Measurements from ENCODE around the gene ZNF511.

Gene ZNF511

GRCh38 chr10:133332936-133333699, 24.4 kb downstream of the ZNF511 start:
- H3K27ac ChIP-seq (ENCODE audit: low read depth, low read length): no peak overlapping the region
- no peak overlapping the region for H3K9ac ChIP-seq (ENCODE audit: low read length)
- peaks cover 50 to 83% of the 10 kb centered on the region in 2 donors for H3K27me3 ChIP-seq (ENCODE audit: control insufficient read depth in 1 of 2, insufficient read depth in 2 of 2, low read length in 2 of 2)
- peaks cover 13% of the 10 kb centered on the region for H3K4me1 ChIP-seq (ENCODE audit: insufficient read depth, low read length)
- H3K4me3 ChIP-seq (ENCODE audit: low read depth in 1 of 2, low read length in 2 of 2): no peak overlapping the region
- H3K9me3 ChIP-seq (ENCODE audit: low read length): no peaks in the 10 kb centered on the region
- H3K36me3 ChIP-seq (ENCODE audit: insufficient read depth, low read length): no peaks in the 10 kb centered on the region

DNA sequence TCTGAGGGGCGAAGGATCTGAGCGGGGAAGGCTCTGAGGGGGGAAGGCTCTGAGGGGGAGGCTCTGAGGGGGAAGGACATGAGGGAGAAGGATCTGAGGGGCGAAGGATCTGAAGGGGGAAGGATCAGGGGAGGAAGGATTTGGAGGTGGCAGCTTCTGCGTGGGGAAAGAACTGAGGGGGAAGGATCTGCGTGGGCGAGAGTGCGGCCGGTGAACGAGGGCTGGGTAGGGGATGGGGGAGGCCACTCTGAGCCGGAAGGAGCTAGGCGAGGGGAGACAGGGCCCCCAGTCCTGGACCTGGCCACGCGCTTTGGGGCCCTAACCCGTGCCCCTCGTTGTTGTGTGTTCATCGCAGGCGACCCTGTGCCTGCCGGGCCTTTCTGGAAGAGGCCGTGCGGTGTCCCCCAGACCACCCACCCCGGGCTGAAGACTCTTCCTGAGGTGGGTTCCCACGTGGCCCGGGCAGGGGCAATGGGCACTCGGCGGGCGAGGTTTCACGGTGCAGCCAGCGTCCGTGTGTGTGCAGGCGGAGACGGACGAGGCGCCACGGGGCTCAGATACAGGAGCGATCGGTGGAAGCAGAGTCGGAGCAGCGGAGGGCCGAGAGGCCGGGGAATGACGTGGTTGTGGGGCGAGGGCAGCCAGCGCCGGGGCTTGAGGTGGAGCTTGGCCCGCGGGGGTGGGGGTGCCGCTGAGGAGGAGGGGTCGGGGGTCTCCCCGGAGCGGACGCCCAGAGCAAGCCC, 26.0 kb downstream of the ZNF511 start:
- H3K4me3 ChIP-seq (ENCODE audit: low read depth in 1 of 2, low read length in 2 of 2): peak overlapping the region in 1 of 2 donors; percentile 32
- no peak overlapping the region for H3K9ac ChIP-seq (ENCODE audit: low read length)
- H3K27me3 ChIP-seq (ENCODE audit: control insufficient read depth in 1 of 2, insufficient read depth in 2 of 2, low read length in 2 of 2): peaks cover 51 to 76% of the 10 kb centered on the region in 2 donors
- H3K27ac ChIP-seq (ENCODE audit: low read depth, low read length): no peak overlapping the region
- no peaks in the 10 kb centered on the region for H3K9me3 ChIP-seq (ENCODE audit: low read length)
- peaks cover 10% of the 10 kb centered on the region for H3K4me1 ChIP-seq (ENCODE audit: insufficient read depth, low read length)
- no peaks in the 10 kb centered on the region for H3K36me3 ChIP-seq (ENCODE audit: insufficient read depth, low read length)

DNA sequence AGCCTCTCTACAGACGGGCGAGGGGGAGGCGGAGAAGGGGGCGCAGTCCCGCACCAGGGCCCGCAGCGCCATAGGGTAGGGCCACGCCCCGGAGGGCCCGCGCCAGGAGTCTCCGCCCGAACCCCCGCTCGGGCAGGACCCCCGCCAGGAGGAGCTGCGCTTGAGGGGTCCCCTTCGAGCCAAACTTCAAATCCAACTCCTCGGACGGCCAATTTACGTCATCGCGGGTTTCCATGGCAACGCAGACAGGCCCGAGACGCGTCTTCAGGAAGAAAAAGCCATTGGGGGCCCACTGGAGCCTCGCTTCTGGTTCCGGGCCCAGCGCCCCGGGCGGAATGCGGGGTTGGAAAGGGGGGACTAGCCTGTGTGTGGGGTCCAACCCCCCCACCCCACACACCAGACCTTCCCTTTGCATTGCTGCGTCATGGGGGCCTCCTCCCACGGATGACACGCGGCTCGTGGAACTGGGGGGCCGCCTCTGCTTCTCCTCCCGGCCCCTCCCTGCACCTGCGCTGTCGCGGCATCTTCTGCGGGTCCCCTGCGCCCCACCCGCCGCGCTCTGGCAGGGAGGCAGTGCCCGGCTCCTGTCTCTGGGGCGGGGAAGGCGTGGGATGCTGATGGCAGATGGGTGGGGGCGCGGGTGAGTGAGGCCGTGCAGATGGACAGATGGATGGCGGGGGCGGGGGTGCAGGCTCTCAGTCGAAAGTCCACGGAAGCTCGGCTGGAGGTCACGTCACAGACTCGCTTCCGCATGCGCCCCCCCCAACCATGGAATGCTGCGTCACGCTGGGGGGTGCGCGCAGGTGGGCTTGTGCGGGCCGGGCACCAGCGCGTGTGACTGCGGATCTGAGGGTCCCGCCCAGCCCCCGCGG, 26.8 kb downstream of the ZNF511 start:
- Histone ChIP-seq H3K4me3 (ENCODE audit: low read depth in 1 of 2, low read length in 2 of 2) (peak overlapping the region in 1 of 2 donors; percentile 32), H3K27me3 (ENCODE audit: control insufficient read depth in 1 of 2, insufficient read depth in 2 of 2, low read length in 2 of 2) (peaks cover 52 to 77% of the 10 kb centered on the region in 2 donors), H3K9ac (ENCODE audit: low read length) (no peak overlapping the region)

GRCh38 chr10:133336118-133336576, 27.4 kb downstream of the ZNF511 start:
- H3K36me3 ChIP-seq (ENCODE audit: insufficient read depth, low read length): no peaks in the 10 kb centered on the region
- no peak overlapping the region for H3K27ac ChIP-seq (ENCODE audit: low read depth, low read length)
- H3K27me3 ChIP-seq (ENCODE audit: control insufficient read depth in 1 of 2, insufficient read depth in 2 of 2, low read length in 2 of 2): peaks cover 48 to 73% of the 10 kb centered on the region in 2 donors
- H3K4me3 ChIP-seq (ENCODE audit: low read depth in 1 of 2, low read length in 2 of 2): no peak overlapping the region
- peaks cover 7% of the 10 kb centered on the region for H3K4me1 ChIP-seq (ENCODE audit: insufficient read depth, low read length)
- H3K9me3 ChIP-seq (ENCODE audit: low read length): no peaks in the 10 kb centered on the region
- H3K9ac ChIP-seq (ENCODE audit: low read length): no peak overlapping the region

More for the DNA sequence above, 26.8 kb downstream of the ZNF511 start:
- H3K27ac ChIP-seq (ENCODE audit: low read depth, low read length): no peak overlapping the region
- no peaks in the 10 kb centered on the region for H3K9me3 ChIP-seq (ENCODE audit: low read length)
- peaks cover 7% of the 10 kb centered on the region for H3K4me1 ChIP-seq (ENCODE audit: insufficient read depth, low read length)
- H3K36me3 ChIP-seq (ENCODE audit: insufficient read depth, low read length): no peaks in the 10 kb centered on the region

GRCh38 chr10:133336577-133337369, 28.1 kb downstream of the ZNF511 start, which contains the start of gene CALY:
Gene CALY (minus strand): TSS chr10:133336896. CDS start chr10:133328989, 7,907 bp downstream.
- Histone ChIP-seq H3K9me3 (ENCODE audit: low read length) (no peaks in the 10 kb centered on the region), H3K27ac (ENCODE audit: low read depth, low read length) (no peak within 1 kb of the TSS), H3K9ac (ENCODE audit: low read length) (no peak within 1 kb of the TSS), H3K27me3 (ENCODE audit: control insufficient read depth in 1 of 2, insufficient read depth in 2 of 2, low read length in 2 of 2) (peaks cover 47 to 66% of the 10 kb centered on the region in 2 donors), H3K36me3 (ENCODE audit: insufficient read depth, low read length) (no peaks in the 10 kb centered on the region), H3K4me3 (ENCODE audit: low read depth in 1 of 2, low read length in 2 of 2) (peak within 1 kb of the TSS in 1 of 2 donors; percentile 32), H3K4me1 (ENCODE audit: insufficient read depth, low read length) (peaks cover 7% of the 10 kb centered on the region)

- Histone ChIP-seq H3K9me3 (ENCODE audit: low read length) (no peaks in the 10 kb centered on the region), H3K4me3 (ENCODE audit: low read depth in 1 of 2, low read length in 2 of 2) (no peak overlapping the region), H3K36me3 (ENCODE audit: insufficient read depth, low read length) (no peaks in the 10 kb centered on the region), H3K4me1 (ENCODE audit: insufficient read depth, low read length) (peaks cover 7% of the 10 kb centered on the region), H3K9ac (ENCODE audit: low read length) (no peak overlapping the region), H3K27me3 (ENCODE audit: control insufficient read depth in 1 of 2, insufficient read depth in 2 of 2, low read length in 2 of 2) (peaks cover 44 to 61% of the 10 kb centered on the region in 2 donors), H3K27ac (ENCODE audit: low read depth, low read length) (no peak overlapping the region)
These were observed 28.6 kb downstream of the ZNF511 start for GRCh38 chr10:133337370-133337725.

GRCh38 chr10:133338080-133339071, 29.7 kb downstream of the ZNF511 start:
- Histone ChIP-seq H3K4me3 (ENCODE audit: low read depth in 1 of 2, low read length in 2 of 2) (no peak overlapping the region), H3K4me1 (ENCODE audit: insufficient read depth, low read length) (peaks cover 7% of the 10 kb centered on the region), H3K36me3 (ENCODE audit: insufficient read depth, low read length) (no peaks in the 10 kb centered on the region), H3K9ac (ENCODE audit: low read length) (no peak overlapping the region), H3K9me3 (ENCODE audit: low read length) (no peaks in the 10 kb centered on the region), H3K27ac (ENCODE audit: low read depth, low read length) (no peak overlapping the region), H3K27me3 (ENCODE audit: control insufficient read depth in 1 of 2, insufficient read depth in 2 of 2, low read length in 2 of 2) (peaks cover 38 to 58% of the 10 kb centered on the region in 2 donors)

DNA sequence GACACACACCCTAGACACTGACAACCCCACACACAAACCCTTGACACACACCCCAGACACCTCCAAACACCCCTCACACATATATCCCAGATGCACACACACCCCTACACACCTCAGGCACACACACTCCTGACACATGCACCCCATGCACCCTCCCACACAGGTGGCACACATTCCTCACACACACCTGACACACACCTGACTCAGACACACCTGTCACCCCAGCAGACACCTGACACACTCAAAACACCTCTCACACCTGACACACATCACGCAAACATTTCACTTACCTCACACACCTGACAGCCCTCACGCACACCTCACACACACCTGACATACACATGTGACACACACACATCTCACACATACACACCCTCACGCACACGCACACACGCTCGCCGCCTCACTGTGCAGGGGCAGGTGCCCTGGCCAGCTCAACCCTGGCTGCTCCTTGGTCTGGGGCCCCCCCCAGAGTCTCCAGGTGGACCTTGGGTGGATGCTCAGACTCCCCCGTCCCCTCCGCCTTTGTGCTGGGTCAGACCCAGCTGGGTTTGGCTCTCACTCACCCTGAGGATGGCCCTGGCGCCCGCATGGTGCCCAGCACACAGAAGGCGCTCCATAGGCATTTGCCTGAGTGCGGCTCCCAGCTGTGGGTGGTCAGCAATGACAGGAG, 31.1 kb downstream of the ZNF511 start:
- peaks cover 38 to 54% of the 10 kb centered on the region in 2 donors for H3K27me3 ChIP-seq (ENCODE audit: control insufficient read depth in 1 of 2, insufficient read depth in 2 of 2, low read length in 2 of 2)
- no peaks in the 10 kb centered on the region for H3K36me3 ChIP-seq (ENCODE audit: insufficient read depth, low read length)
- H3K27ac ChIP-seq (ENCODE audit: low read depth, low read length): no peak overlapping the region

GRCh38 chr10:133341983-133342382, 33.3 kb downstream of the ZNF511 start:
- Histone ChIP-seq H3K36me3 (ENCODE audit: insufficient read depth, low read length) (no peaks in the 10 kb centered on the region), H3K4me1 (ENCODE audit: insufficient read depth, low read length) (no peaks in the 10 kb centered on the region), H3K27ac (ENCODE audit: low read depth, low read length) (no peak overlapping the region), H3K27me3 (ENCODE audit: control insufficient read depth in 1 of 2, insufficient read depth in 2 of 2, low read length in 2 of 2) (peaks cover 32 to 41% of the 10 kb centered on the region in 2 donors), H3K4me3 (ENCODE audit: low read depth in 1 of 2, low read length in 2 of 2) (no peak overlapping the region), H3K9ac (ENCODE audit: low read length) (no peak overlapping the region), H3K9me3 (ENCODE audit: low read length) (no peaks in the 10 kb centered on the region)

More for the DNA sequence above, 31.1 kb downstream of the ZNF511 start:
- H3K4me3 ChIP-seq (ENCODE audit: low read depth in 1 of 2, low read length in 2 of 2): no peak overlapping the region
- peaks cover 7% of the 10 kb centered on the region for H3K4me1 ChIP-seq (ENCODE audit: insufficient read depth, low read length)
- no peak overlapping the region for H3K9ac ChIP-seq (ENCODE audit: low read length)
- no peaks in the 10 kb centered on the region for H3K9me3 ChIP-seq (ENCODE audit: low read length)
